Esophagus muscularis mucosa (tissue), 4 donors: Measurements from ENCODE around the gene PGK1. TPM values are rescaled to one million over a fixed set of nuclear protein-coding genes. Genes with fewer than 3 reads are reported as not detected.

Experiments
- DNase-seq: peaks from one replicate; pipeline ENCODE4 v3.0.0-alpha.2; 2017; ENCODE audit errors: extremely low spot score
- H3K27ac ChIP-seq, 4 donors: fragments of 200-600 bp; sonication (generic); replicated peaks in 1 of 4; 1 replicate in 3 of 4; 2 replicates in 1 of 4; pipeline ENCODE4 v1.5.1; 2016 to 2019; ENCODE audit warnings: mild to moderate bottlenecking in 1 of 4
- H3K27me3 ChIP-seq, 4 donors: fragments of 200-600 bp; sonication (generic); one replicate each; pipeline versions ENCODE4 v1.5.1 to v1.6.0; 2016 to 2019
- H3K36me3 ChIP-seq, 4 donors: fragments of 200-600 bp; sonication (generic); one replicate each; pipeline ENCODE4 v1.5.1; 2016 to 2019
- H3K4me1 ChIP-seq, 4 donors: fragments of 200-600 bp; sonication (generic); one replicate each; pipeline ENCODE4 v1.5.1; 2016 to 2019
- H3K4me3 ChIP-seq, 4 donors: fragments of 200-600 bp; sonication (generic); 1 replicate in 2 of 4; 2 replicates in 2 of 4; pipeline ENCODE4 v1.5.1; 2016 to 2019; ENCODE audit warnings: mild to moderate bottlenecking in 4 of 4, moderate library complexity in 1 of 4
- H3K9me3 ChIP-seq, 4 donors: fragments of 200-600 bp; sonication (generic); 1 replicate in 3 of 4; 2 replicates in 1 of 4; pipeline ENCODE4 v1.5.1; 2016 to 2019
- CTCF ChIP-seq, 3 experiments: fragments of 200-600 bp in 2 of 3; fragments of 450-650 bp in 1 of 3; sonication (generic) in 2 of 3; IDR thresholded peaks; one replicate each; pipeline ENCODE4 v1.5.1; 2017 to 2019; ENCODE audit warnings: antibody characterized with exemption in 3 of 3, mild to moderate bottlenecking in 2 of 3, moderate library complexity in 1 of 3
- EP300 ChIP-seq: sonication (generic); formaldehyde crosslinking; IDR thresholded peaks from one replicate; pipeline ENCODE4 v1.6.1; 2017; ENCODE audit warnings: antibody characterized with exemption
- POLR2A ChIP-seq: fragments of 450-650 bp; IDR thresholded peaks from one replicate; pipeline ENCODE4 v1.6.1; 2017; ENCODE audit warnings: antibody characterized with exemption, moderate library complexity, mild to moderate bottlenecking, low read depth
- POLR2AphosphoS5 ChIP-seq, 2 donors: sonication (generic); formaldehyde crosslinking; IDR thresholded peaks; one replicate each; pipeline ENCODE4 v1.6.1; 2017; ENCODE audit warnings: antibody characterized with exemption in 2 of 2
- intact Hi-C: fragments of 100-400 bp; cut with DNase I; formaldehyde crosslinking; loops from one replicate; pipeline ENCODE4 v1.15.1; 2023
- total RNA-seq, 4 donors: library from RNA; depleted of rRNA; stranded (reverse); fragments of >200 nt; gene quantifications; one replicate each; pipeline versions ENCODE4 v1.1.0 to v1.2.1, GENCODE V29; 2016

Gene PGK1
- total RNA-seq, 4 donors from 2014 or later = 187 to 236 (median 229) TPM

GRCh38 chrX:78168065-78168464, 64.0 kb downstream of the PGK1 start:
- H3K27ac ChIP-seq = no peak overlapping the region
- H3K4me3 ChIP-seq = no peak overlapping the region
- intact Hi-C loops = no loop called here
- TF ChIP-seq CTCF (IDR thresholded peaks at IDR 0.05) = no peak
- TF ChIP-seq POLR2AphosphoS5 (IDR thresholded peaks at IDR 0.05) = no peak
- no peak for TF ChIP-seq EP300
- TF ChIP-seq POLR2A = no peak
- no peaks in the 10 kb centered on the region for H3K27me3 ChIP-seq
- H3K36me3 ChIP-seq = no peaks in the 10 kb centered on the region
- DNase-seq = no peak
- H3K4me1 ChIP-seq = no peaks in the 10 kb centered on the region
- no peaks in the 10 kb centered on the region for H3K9me3 ChIP-seq

Other genes with a start within 250 kb of the PGK1 start
- 10 to 100 TPM; 20.8 to 33.0 (median 26.8) TPM for gene MAGT1, start 208.8 kb upstream of the PGK1 start, total RNA-seq
- 1,000 to 10,000 TPM in 1 of 4 donors, 100 to 1,000 TPM in 3; 247 to 1,033 (median 401) TPM for gene COX7B, start 204.8 kb upstream of the PGK1 start, total RNA-seq
- 10 to 100 TPM; 10.7 to 14.1 (median 12.8) TPM for gene ATP7A, start 193.6 kb upstream of the PGK1 start, total RNA-seq
- not detected for gene PGAM4, start 134.6 kb upstream of the PGK1 start, total RNA-seq
- 10 to 100 TPM; 35.8 to 71.2 (median 58.2) TPM for gene TAF9B, start 35.4 kb downstream of the PGK1 start, total RNA-seq
- 10 to 100 TPM; 19.6 to 32.4 (median 25.5) TPM for gene CYSLTR1, start 223.4 kb downstream of the PGK1 start, total RNA-seq